Transverse colon (tissue), 4 donors: ENCODE results near the gene PTPRG.

Experiments
- EP300 ChIP-seq: sonication (generic); formaldehyde crosslinking; IDR thresholded peaks from one replicate; pipeline ENCODE4 v1.6.1; 2017; ENCODE audit warnings: antibody characterized with exemption, low read depth
- POLR2A ChIP-seq: fragments of 450-650 bp; IDR thresholded peaks from one replicate; pipeline ENCODE4 v1.6.1; 2016; ENCODE audit warnings: antibody characterized with exemption, mild to moderate bottlenecking, moderate library complexity
- POLR2AphosphoS5 ChIP-seq, 3 donors: sonication (generic); formaldehyde crosslinking; IDR thresholded peaks; one replicate each; pipeline ENCODE4 v1.6.1; 2016; ENCODE audit warnings: antibody characterized with exemption in 3 of 3
- TF ChIP-seq, protein P1 (sequence below), 5 experiments: fragments of 200-600 bp in 3 of 5; fragments of 450-650 bp in 2 of 5; sonication (generic) in 3 of 5; IDR thresholded peaks; 1 replicate in 2 of 5; 2 replicates in 3 of 5; pipeline ENCODE4 v1.5.1; 2016 to 2017; ENCODE audit warnings: antibody characterized with exemption in 5 of 5, inconsistent platforms in 3 of 5, mild to moderate bottlenecking in 2 of 5, moderate library complexity in 1 of 5

- TF ChIP-seq, protein P1, sequence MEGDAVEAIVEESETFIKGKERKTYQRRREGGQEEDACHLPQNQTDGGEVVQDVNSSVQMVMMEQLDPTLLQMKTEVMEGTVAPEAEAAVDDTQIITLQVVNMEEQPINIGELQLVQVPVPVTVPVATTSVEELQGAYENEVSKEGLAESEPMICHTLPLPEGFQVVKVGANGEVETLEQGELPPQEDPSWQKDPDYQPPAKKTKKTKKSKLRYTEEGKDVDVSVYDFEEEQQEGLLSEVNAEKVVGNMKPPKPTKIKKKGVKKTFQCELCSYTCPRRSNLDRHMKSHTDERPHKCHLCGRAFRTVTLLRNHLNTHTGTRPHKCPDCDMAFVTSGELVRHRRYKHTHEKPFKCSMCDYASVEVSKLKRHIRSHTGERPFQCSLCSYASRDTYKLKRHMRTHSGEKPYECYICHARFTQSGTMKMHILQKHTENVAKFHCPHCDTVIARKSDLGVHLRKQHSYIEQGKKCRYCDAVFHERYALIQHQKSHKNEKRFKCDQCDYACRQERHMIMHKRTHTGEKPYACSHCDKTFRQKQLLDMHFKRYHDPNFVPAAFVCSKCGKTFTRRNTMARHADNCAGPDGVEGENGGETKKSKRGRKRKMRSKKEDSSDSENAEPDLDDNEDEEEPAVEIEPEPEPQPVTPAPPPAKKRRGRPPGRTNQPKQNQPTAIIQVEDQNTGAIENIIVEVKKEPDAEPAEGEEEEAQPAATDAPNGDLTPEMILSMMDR (IDR thresholded peaks at IDR 0.05): no peak
- TF ChIP-seq POLR2A: no peak
- no peak for TF ChIP-seq POLR2AphosphoS5 (IDR thresholded peaks at IDR 0.05)
- no peak for TF ChIP-seq EP300
These were observed 464.5 kb downstream of the PTPRG start for GRCh38 chr3:62025913-62026312.
